GM18909 (cell line): ENCODE data around the gene HPS1.

Experiments
- ATAC-seq: cut with Tn5 transposase; IDR thresholded peaks from one replicate; pipeline ENCODE4 v1.9.1; 2021; ENCODE audit warnings: mild to moderate bottlenecking; ENCODE audit not compliant: unreplicated experiment, poor library complexity

Gene HPS1

DNA sequence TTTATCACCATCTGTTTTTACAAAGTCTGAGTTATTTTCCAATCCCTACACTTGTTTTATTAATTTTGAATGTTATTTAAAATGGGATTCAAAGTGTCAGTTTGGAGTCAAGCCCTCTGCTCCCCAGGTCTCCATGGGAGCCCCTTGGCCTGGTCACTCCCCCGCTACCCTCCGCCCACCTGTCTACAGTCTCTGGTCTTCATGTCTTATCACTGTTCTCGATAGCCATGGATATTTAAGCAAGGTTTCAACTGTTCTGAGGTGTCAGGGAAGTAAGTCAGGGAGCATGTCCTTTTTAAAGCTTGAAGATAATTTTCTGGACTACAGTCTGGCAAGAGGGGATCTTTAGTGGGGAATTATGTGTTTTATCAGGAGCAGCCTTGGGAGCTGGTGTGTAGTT is 19.1 kb upstream of the HPS1 start:
- ATAC-seq: no peak

DNA sequence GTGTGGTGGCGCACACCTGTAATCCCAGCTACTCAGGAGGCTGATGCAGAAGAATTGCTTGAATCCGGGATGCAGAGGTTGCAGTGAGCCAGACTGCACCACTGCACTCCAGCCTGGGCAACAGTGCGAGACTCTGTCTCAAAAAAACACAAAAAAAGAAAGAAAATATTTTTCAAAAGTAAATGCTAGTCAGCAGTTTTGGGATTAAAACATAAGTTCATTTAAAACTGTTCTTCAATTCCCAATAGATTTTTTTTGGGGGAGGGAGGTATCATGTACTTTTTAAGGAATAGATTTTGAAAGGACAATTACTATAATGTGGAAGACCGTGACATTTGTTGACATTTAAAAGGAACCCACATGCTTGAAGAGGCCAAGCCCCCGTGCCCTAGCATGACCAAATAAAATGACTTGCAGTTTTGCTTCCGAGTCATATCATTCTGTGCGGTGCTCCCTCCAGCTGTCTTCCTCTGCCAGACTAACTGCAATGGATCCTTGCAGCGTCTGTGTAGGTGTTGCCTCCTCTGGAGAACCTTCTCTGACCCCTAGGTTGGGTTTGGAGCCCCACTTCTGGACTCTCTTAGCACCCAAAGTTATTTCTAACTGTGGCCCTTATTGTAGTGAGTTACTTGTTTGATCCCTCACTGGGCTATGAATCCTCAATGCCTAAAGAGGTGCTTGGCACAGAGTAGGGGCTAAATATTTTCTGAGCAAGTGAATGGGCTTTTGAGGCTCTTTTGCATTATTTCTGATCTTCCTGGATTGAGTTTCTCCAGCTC is 17.4 kb upstream of the HPS1 start:
- no peak for ATAC-seq

DNA sequence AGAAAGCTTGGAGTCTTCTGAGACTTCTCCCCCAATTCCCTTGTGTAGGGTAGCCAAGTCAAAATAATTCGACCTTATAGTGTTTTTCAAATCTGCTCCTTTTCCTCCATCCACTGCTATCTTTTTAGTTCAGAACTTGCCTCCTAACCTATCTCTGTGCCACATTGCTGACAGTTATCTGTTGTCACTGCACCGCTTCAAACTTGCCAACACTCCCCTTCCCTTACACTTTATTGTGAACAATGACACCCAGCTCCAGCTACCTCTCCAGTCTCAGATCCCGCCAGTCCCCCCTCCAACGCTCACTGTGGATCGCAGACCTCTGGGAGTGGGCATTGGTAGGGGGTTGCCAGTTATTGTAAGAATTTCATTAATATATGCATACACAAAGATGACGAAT is 16.3 kb upstream of the HPS1 start:
- ATAC-seq: no peak

DNA sequence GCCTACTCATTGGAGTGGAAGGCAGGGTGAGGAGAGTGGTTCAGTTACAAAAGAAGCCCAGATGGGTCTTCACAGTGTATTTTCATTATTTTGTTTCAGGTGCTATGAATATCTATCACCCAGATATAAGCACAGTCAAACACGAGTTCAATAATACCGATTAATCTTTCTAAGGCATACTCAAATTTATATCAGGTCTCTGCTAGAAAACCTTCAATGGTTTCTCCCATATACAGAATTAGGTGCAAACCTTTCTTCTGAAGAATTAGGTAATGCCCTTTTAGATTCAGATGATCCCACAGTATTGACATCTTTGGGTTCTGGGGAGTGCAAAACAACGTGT is 14.7 kb upstream of the HPS1 start:
- ATAC-seq: no peak

DNA sequence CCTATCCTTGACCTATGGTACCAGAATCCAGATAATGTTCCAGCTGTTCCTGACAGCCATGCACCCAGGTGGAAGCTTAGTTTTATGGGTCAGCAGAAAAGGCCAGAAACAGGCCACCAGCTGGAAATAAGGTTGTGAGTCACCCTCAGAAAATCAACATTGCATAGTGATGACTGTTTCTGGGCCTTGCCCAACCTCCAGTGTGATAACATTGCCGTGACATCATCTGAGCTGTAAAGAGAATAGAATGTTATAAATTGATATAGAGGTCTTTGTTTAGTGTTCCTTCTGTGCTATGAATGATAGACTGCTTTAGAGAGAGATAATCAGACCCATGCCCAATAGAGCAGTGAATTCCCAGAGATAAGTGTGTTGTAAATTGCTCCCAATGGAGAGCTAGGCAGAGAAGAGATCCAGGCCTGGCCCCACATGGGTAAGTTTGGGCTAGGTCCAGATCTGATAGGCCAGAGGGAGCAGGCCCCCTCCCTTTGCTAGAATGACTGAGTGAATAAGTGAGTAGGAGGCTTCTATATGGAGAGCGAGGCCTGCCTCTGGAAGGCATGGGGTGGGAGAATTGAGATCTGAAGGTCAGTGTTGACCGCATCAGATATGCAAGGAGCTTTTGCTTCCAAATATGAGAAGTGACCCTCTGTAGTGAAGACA is 14.2 kb upstream of the HPS1 start:
- no peak for ATAC-seq

DNA sequence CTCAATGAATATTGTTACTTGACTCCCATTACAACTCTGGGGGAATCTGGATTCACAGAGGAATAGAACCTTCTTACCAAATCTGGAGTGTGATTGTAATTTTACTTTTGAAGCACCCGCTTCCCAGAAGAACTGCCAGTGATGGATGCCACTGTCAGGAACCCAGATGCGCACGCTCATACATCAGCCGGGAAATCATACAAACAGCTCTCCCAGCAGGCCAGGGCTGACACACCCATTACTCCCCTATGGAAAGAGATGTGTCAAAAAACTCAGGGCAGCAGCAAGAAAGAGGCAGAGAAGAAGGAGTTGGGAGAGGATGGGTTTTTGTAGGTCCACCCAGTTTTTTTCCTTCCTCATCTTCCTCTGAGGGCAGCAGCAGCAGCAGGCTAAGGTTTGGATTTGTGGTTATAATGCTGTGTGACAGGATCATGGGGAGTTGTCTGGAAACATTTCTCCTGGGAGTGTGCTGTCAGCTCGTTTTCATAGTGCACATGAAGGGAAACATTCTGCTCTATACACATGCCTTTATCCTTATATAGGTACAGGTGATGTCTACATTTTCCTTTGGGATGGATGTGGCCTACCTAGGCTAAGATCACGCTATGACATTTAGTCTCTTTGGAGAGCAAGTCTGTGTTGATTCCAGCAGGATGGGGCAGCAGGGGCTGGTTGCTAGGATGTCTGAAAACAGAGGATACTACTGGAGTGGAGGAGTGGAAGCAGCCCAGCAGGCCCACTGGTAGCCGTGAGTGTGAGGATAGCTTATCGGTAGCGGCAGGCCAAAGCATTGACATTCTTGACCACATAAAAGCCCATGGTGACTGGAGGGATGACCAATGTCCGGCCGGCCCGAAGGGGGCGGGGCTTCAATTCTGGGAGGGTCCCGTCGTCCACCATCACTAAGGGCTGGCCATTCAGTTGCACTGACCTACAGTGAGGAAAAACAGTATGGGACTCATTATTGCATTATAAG is 12.4 kb upstream of the HPS1 start:
- no peak for ATAC-seq

DNA sequence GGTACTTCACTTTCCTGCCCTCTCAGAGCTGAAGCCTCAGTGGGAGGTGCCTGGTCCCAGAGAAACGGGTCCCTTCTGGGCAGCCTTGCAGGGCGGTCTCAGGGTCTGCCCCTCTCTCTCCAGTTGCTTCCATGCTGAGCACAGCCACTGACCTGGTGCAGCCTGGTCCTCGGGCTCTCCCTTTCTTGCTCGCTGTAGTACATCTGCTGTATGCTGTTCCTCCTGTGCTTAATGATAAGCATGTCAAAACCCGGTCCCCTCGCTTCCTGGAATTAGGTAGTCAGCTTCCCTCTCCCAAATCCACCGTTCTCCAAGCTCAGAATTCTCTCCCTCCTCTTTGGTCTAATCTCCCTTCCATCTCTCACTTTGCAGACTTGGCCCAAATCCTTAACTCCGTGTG is 11.0 kb upstream of the HPS1 start:
- no peak for ATAC-seq

DNA sequence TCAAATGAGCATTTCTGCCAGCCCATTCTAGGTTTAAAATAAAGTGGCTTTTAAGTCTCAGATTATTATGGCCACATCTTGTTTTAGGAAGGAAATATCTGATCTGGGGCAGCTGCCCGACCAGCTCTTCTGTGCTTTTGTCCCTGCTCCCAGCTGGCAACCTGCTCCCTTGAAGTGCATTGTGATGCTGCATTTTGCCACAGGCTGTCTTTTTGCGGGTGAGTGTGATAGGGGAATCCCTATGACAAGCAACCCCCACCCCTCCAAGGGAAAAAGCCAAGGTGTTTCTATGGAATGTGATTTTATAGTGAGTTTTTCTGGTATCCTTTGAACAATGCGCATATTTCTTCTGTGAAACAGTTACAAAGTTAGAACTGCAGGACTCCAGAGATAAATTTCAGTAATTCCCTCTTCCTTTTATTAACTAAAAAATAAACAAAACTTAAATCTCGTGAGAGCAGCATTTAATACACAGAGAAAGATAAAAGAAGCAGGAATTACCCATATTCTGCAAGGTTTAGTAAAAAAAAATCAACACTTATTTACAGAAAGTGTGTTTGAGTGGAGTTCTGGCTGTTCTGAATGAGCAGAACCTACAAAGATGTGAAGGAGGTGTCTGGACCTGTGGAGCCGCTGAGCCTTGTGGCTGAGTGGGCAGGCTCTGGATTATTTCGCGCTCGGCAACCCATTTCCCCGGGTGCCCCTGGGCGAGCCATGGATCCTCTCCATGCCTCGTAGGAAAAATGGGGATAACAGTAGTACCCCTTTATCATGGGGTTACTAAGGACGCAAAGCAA is 10.1 kb upstream of the HPS1 start:
- no peak for ATAC-seq

DNA sequence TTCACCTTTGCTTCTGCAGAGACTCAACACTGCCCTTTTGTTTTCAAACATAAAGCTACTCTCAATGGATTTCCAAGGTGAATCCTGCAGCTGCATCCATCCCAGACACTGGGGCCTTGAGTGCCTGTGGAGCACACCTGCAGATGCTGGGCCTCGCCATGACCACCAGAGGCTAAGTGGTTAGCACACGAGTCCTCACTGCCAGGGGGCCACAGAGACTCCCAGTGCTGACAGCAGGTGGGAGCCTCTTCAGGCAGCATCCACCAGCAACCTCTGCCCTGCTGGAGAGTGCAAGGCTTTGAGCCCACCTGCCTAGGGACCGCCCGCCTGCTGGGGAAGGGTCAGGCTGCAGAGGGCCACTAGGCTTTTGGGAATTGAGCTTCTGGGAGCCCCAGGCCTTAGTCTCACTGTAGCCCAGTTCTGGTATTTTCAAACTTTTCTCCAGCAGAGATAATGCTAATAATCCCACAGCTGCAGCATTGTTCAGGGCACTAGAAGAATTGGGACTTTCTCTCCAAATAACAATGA is 9.4 kb upstream of the HPS1 start:
- no peak for ATAC-seq

DNA sequence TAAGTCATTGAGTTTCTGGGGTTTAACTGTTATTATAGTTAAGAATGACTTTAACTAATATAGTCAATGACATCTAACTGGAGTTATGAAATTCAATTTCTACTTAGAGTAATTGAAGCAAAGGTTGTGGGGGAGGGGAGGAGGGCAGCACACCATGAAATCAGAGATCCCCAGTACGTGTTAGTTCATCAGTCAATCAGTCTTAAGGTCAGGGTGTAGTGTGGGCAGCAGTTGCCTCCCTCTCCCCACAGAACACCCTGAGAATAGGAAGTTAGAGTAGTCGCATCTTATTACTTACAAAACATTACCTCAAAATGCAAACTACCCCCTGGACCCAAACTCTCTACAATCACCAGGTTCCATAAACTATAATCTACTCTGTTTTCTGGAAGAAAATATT is 7.0 kb upstream of the HPS1 start:
- ATAC-seq: no peak

DNA sequence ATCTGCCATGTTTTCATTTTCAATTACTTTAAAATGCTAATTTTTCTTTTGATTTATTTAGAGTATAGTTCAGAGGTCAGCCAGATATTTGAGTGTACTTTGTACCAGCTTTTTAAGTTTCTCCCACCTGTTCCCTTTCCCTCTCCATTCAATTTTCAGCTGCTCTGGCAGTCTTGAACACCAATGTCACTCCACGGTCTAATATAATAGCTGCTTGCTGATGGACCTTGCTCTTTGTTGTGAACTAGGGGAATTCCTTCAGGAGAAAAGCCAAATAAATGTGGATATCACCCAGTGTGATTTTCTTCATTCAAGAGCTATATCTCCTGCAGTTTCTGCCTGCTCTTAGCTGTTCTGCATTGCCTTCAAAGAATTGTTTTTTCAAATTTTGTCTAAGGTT is 3.9 kb upstream of the HPS1 start:
- ATAC-seq: no peak

DNA sequence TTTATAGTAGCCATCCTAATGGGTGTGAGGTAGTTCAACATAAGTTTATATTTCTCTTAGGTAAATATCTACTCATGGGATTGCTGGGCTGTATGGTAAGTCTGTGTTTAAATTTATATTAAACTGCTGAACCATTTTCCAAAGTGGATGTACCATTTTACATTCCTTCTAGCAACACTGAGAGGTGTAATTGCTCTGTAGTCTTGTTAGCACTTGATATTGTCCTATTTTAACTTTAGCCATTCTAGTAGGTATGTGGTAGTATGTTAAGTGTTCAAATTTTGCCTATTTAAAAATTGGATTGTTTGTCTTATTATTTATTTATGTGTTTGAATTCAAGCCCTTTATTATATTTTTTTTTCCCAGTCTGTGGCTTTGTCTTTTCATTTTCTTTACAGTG is 2.6 kb upstream of the HPS1 start:
- no peak for ATAC-seq

DNA sequence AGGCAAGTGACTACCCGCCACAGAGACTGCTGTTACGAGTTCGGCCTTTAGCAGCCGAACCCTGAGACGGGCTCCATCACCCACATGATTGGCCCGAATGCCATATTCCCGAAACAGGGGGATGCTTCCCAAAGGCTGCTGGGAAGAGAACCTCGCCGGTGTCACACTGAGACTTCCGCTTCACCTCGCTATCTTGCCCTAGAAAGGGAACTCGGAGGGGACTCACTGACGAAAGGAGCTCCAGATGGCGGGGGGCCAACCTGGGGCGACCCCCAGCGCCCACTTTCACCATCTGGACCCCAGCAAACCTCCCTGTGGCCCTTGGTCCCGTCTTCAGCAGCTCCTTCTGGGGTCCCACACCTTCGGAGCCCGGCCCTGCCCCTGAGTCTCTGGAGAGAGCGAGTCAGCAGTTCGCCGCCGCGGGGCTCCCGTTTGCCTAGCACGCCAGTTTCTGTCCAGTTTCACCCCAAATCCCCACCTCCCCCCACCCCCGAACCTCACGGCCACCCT is 529 bp downstream of the HPS1 start:
- peak; percentile 40 for ATAC-seq

DNA sequence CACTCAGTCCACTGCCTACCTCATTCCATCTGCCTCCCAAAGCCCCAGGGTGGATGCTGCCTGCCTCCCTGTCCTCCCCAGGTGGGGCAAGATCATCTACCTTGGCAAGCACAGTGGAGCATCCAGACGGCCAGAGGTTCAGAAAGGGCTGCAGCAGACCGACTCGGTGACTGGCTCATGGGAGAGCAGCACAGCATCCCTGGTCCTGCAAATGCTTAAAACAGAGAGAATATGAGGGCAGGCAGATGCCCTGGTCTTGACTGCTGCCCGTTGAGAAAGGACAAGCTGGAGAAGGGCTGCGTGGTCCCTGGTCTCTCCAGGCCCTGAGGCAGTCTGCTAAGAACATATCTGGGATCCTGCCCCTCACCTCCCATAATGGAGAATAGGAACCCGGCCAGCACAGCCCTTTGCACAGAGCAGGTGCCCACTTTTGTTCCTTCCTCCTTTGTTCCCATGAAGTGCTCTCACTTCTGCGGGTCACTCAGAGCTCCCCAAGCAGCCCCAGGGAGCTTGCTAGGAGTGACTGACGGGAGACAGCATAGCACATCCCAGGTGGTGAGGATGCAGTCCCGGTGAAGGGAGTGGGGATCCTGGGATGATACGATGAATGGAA is 1.4 kb downstream of the HPS1 start:
- ATAC-seq: no peak

DNA sequence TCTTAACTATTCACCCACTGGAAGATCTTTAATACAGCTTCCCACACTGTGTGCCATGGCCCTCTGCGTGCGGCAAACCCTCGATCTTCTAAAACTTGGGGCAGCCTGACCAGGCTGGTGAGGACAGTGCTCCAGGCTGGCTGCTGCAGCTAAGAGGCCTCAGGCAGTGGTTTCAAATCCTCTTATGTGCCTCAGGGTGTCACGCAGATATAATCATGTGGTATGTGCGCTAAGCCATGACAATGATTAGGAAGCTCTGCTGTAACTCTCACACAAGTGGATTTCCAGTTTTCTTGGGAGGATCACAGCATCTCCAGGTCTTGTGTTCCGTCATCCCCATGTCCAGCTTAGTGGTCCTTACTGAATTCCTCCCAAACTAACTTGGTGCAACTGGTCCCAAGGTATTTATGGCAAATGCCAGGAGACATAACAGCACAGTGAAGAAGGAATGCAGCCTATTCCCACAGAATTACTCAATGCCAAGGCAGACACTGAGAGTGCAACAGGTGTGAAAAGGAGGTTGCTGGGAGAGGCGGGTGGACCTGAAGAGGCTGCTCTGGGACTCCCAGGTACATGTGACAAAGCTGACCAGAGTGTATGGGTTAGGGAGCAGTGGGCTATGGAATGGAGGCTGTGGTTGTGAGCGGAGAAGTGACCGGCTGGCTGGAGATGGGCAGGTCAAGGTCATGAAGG is 2.3 kb downstream of the HPS1 start:
- ATAC-seq: no peak

DNA sequence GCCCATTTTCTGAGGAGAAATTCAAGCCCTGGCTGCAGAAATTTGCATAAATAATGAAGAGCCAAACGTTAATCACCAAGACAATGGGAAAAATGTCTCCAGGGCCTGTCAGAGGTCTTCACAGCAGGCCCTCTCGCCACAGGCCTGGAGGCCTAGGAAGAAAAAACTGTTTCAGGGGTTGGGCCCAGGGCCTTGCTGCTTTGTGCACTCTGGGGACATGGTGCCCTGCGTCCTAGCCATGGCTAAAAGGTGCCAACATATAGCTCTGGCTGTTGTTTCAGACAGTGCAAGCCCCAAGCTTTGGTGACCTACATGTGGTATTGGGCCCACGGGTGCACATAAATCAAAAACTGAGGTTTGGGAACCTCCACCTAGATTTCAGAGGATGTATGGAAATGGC is 8.0 kb downstream of the HPS1 start:
- no peak for ATAC-seq

DNA sequence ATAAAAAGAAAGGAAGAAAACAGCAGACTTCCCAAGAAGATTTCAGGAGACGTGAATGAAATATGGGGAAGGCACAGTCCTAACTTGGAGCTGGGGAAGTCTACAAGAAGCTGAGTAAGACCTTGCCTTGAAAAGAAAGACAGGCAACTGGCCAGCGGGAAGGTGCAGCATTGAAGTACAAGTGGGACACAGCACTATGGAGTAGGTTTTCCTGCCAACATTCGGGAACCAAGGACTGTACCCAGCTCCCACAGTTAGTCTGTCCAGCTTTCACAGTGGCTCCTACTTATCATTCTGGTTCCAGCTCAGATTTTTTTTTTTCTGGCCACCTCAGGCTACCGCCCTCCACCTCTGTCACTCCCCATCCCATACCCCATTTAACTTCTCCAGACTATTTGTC is 10.0 kb downstream of the HPS1 start:
- no peak for ATAC-seq

DNA sequence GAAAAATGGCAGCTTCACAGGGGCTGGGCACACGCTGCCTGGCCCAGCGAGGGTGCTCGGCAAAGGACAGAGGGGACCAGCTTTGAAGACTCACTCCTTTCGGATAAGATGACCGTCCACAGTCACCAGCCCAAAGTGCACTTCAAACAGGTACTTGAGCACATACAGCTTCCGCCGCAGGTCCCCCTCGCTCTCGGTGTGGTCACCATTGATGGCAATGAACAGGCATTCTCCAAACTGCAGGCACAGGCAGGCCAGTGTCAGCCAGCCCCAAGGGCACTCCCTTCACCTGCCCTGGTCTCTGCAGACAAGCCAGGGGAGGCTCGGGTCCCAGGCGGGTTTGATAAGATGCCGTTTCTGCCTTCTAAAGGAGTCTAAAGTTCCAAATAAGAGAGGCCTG is 11.6 kb downstream of the HPS1 start:
- no peak for ATAC-seq
